Activated CD8-positive, alpha-beta memory T cell treated with anti-CD3 and anti-CD28 coated beads for 36 hours (primary cell): Measurements from ENCODE around the gene WWC1. TPM values are rescaled to one million over a fixed set of nuclear protein-coding genes. Genes with fewer than 3 reads are reported as not detected.

Experiments used
- CTCF ChIA-PET: fragments of 350-600 bp; sonication (Branson Sonifier 250); formaldehyde crosslinking; loops from one replicate; lab custom pipeline; 2021; ENCODE audit warnings: antibody characterized with exemption; lab: Charles Lee
- POLR2A ChIA-PET: fragments of 350-600 bp; sonication (Branson Sonifier 250); formaldehyde crosslinking; loops from one replicate; lab custom pipeline; 2021; ENCODE audit warnings: antibody characterized with exemption; lab: Charles Lee
- total RNA-seq, 2 experiments: library from RNA; stranded (reverse); gene quantifications; one replicate each; pipeline ENCODE4 v1.2.3, GENCODE V29; 2021

The WWC1 gene
- total RNA-seq, 2 experiments from 2014 or later: 1.9 to 3.2 TPM

DNA sequence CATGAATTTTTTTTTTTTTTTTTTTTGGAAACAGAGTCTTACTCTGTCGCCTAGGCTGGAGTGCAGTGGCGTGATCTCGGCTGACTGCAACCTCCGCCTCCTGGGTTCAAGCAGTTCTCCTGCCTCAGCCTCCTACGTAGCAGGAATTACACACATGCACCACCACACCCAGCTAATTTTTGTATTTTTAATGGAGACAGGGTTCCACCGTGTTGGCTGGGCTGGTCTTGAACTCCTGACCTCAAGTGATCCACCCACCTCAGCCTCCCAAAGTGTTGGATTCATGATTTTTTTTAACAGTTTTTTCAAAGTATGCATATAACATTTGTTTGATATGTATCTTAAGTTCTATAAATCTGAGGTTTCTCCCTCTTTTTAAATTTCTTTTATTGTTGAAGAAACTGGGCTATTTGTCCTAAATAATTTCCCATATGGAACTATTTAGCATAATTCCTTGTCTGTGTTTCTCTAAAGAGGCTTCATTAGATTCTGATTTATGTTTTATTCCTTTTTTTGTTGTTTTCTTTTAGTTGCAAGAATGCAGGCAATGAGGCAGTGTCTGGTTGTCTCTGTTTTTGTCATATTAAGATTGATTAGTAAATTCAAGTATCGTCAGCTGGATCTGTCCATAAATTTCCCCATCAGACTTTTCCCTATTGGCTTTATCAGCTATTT is 211.3 kb downstream of the WWC1 start:
- POLR2A ChIA-PET: interaction anchor here (0.7 kb wide), 1 partner anchor 19 kb away, joined by 10 read pairs; no protein-coding TSS in a partner anchor
- CTCF ChIA-PET: no interaction called here

DNA sequence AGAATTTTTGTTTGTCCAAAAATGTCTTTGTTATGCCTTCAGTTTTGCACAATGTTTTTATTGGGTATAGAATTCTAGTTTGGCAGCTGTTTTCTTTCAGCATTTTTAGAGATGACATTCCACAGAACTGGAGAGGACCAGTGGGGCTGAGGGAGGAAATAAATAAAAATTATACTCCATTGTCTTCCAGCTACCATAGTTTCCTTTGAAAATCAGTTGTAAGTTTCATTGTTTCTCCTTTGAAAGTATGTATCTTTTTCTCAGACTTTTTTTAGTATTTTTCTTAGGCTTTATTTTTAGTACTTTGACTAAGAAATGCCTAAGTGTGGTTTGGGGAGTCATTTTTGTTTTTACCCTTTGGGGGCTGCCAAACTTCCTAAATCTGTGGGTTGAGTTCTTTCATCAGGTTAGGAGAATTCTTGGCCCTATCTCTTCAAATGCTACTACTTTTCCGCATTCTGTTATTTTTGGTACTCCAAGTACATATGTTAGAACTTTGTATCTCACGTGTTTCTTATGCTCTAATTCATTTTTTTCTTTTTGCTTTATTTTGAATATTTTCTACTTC is 222.5 kb downstream of the WWC1 start:
- POLR2A ChIA-PET: no interaction called here
- CTCF ChIA-PET: no interaction called here

Other genes with a start within 250 kb of the WWC1 start
- 100 to 1,000 TPM; 138 to 147 TPM for gene RARS1, start 194.8 kb downstream of the WWC1 start, total RNA-seq
- gene FBLL1, start 237.7 kb downstream of the WWC1 start, total RNA-seq: not detected